HCT116 (cell line): ENCODE data around the gene THBS3. TPM values are rescaled to one million over a fixed set of nuclear protein-coding genes. Genes with fewer than 3 reads are reported as not detected.
"Not testable (repeated sequence)": the region's sequence is repeated elsewhere in the genome, so short reads cannot be mapped to it uniquely, and the experiment has no call there.

Source experiments
- ATAC-seq: fragments of 200-7000 bp; cut with Tn5 transposase; 2 replicates; pipeline ENCODE4 v1.9.1; 2020; ENCODE audit warnings: mild to moderate bottlenecking, moderate library complexity
- BruUV-seq: library from RNA; stranded (reverse); fragments of 400-500 nt; replicated peaks from 2 replicates; lab custom pipeline; 2021; lab: Mats Ljungman, UMichigan
- CTCF ChIA-PET: fragments of 300-600 bp; sonication (Branson Sonifier 250); formaldehyde crosslinking; loops from one replicate; lab custom pipeline; 2021; ENCODE audit warnings: antibody characterized with exemption; lab: Charles Lee
- POLR2A ChIA-PET: fragments of 300-600, 350-600 bp; sonication (Branson Sonifier 250); formaldehyde crosslinking; loops from one replicate; lab custom pipeline; 2021; ENCODE audit warnings: antibody characterized with exemption; lab: Charles Lee
- RAD21 ChIA-PET, 2 experiments: fragments of 300-600 bp; sonication (Branson Sonifier 250); formaldehyde crosslinking; loops; one replicate each; lab custom pipeline; 2023; ENCODE audit warnings: low total read pairs in 2 of 2; ENCODE audit not compliant: uncharacterized antibody in 2 of 2, unreplicated experiment in 2 of 2, low non-redundant PET in 1 of 2; lab: Charles Lee
- DNase-seq: peaks from one replicate; pipeline ENCODE4 v3.0.0-alpha.2; 2010; ENCODE audit warnings: low read depth, low spot score
- H2AFZ ChIP-seq: fragments of 200-600 bp; shearing (Covaris generic), sonication (generic); 2 replicates; pipeline ENCODE4 v1.6.1; 2017; ENCODE audit warnings: low read depth, mixed run types, mixed read lengths, antibody characterized with exemption, low read length; ENCODE audit not compliant: poor library complexity, severe bottlenecking
- H3K27ac ChIP-seq: 2 replicates; pipeline ENCODE4 v1.5.1; 2012; ENCODE audit warnings: low read depth, low read length
- H3K27me3 ChIP-seq: fragments of 200-600 bp; sonication (generic); 2 replicates; pipeline ENCODE4 v1.6.1; 2016; ENCODE audit warnings: mixed run types, low read length, mixed read lengths; ENCODE audit not compliant: insufficient read depth
- H3K36me3 ChIP-seq, 2 experiments: fragments of 200-500 bp in 1 of 2; fragments of 200-600 bp in 1 of 2; sonication (Bioruptor generic) in 1 of 2; sonication (generic) in 1 of 2; 2 replicates each; pipeline versions ENCODE4 v1.5.1 to v1.6.1; 2014 to 2016; ENCODE audit warnings: low read length in 2 of 2, inconsistent platforms in 1 of 2, mixed read lengths in 1 of 2, mixed run types in 1 of 2; ENCODE audit not compliant: insufficient read depth in 2 of 2, control insufficient read depth in 1 of 2
- H3K4me1 ChIP-seq, 2 experiments: fragments of 200-600 bp in 1 of 2; sonication (generic) in 1 of 2; 2 replicates each; pipeline versions ENCODE4 v1.5.1 to v1.6.1; 2012 to 2017; ENCODE audit warnings: low read length in 2 of 2, inconsistent platforms in 1 of 2, mild to moderate bottlenecking in 1 of 2, mixed read lengths in 1 of 2, mixed run types in 1 of 2, moderate library complexity in 1 of 2; ENCODE audit not compliant: insufficient read depth in 2 of 2, control insufficient read depth in 1 of 2
- H3K4me2 ChIP-seq: fragments of 200-600 bp; sonication (generic); 2 replicates; pipeline ENCODE4 v1.6.1; 2017; ENCODE audit warnings: mixed run types, low read length, mixed read lengths
- H3K4me3 ChIP-seq, 2 experiments: fragments of 200-600 bp in 1 of 2; sonication (generic) in 1 of 2; replicated peaks in 1 of 2; 2 replicates each; pipeline ENCODE4 v1.5.1; 2011 to 2016; ENCODE audit warnings: low read length in 2 of 2, control low read depth in 1 of 2, low read depth in 1 of 2, mild to moderate bottlenecking in 1 of 2, mixed read lengths in 1 of 2, mixed run types in 1 of 2
- H3K79me2 ChIP-seq: fragments of 200-600 bp; sonication (generic); 2 replicates; pipeline ENCODE4 v1.6.1; 2017; ENCODE audit warnings: mild to moderate bottlenecking, mixed run types, low read length, moderate library complexity, mixed read lengths; ENCODE audit not compliant: insufficient read depth
- H3K9ac ChIP-seq: fragments of 200-600 bp; sonication (generic); 2 replicates; pipeline ENCODE4 v1.6.1; 2016; ENCODE audit warnings: low read length, mixed read lengths
- H3K9me2 ChIP-seq: fragments of 200-600 bp; sonication (generic), shearing (Covaris generic); 2 replicates; pipeline ENCODE4 v1.6.1; 2017; ENCODE audit warnings: mixed run types, mild to moderate bottlenecking, moderate library complexity; ENCODE audit not compliant: insufficient read depth
- H3K9me3 ChIP-seq, 2 experiments: fragments of 200-500 bp in 1 of 2; fragments of 200-600 bp in 1 of 2; sonication (Bioruptor generic) in 1 of 2; sonication (generic) in 1 of 2; 2 replicates each; pipeline ENCODE4 v1.6.1; 2014 to 2017; ENCODE audit warnings: low read length in 2 of 2, mixed read lengths in 2 of 2, inconsistent platforms in 1 of 2, low read depth in 1 of 2, mild to moderate bottlenecking in 1 of 2, mixed run types in 1 of 2, moderate library complexity in 1 of 2; ENCODE audit not compliant: control insufficient read depth in 1 of 2, insufficient read depth in 1 of 2
- H4K20me1 ChIP-seq: fragments of 200-600 bp; sonication (generic), shearing (Covaris generic); 2 replicates; pipeline ENCODE4 v1.6.1; 2017; ENCODE audit warnings: mixed run types, mild to moderate bottlenecking, moderate library complexity; ENCODE audit not compliant: insufficient read depth
- intact Hi-C: fragments of 100-400 bp; cut with micrococcal nuclease; formaldehyde crosslinking; loops from 2 replicates; pipeline ENCODE4 v1.10.0; 2022
- microRNA counts: library from miRNA; unstranded; fragments of <30 nt; microRNA quantifications from one replicate; lab custom pipeline; 2015
- total RNA-seq: library from RNA; stranded (reverse); gene quantifications from one replicate; pipeline ENCODE4 v1.2.1, GENCODE V29; 2021; ENCODE audit not compliant: unreplicated experiment

THBS3 gene
- total RNA-seq, 1 experiment from 2014 or later: 15.9 TPM

- H4K20me1 ChIP-seq, H3K4me2 ChIP-seq, BruUV-seq, DNase-seq, H3K9me2 ChIP-seq, H3K4me1 ChIP-seq, H2AFZ ChIP-seq, H3K79me2 ChIP-seq, H3K27me3 ChIP-seq, H3K36me3 ChIP-seq, H3K27ac ChIP-seq, H3K9ac ChIP-seq, POLR2A ChIA-PET, RAD21 ChIA-PET, H3K9me3 ChIP-seq, ATAC-seq, intact Hi-C loops, H3K4me3 ChIP-seq: not testable (repeated sequence)
- CTCF ChIA-PET: interaction anchor here (1.6 kb wide), 1 partner anchor 11 kb away, joined by 4 read pairs; no protein-coding TSS in a partner anchor
Measured at GRCh38 chr1:155155996-155156643, 51.6 kb downstream of the THBS3 start.

MicroRNAs within 50 kb of the gene (microRNA counts, 767-probe panel; counts per million panel counts)
- microRNA hsa-miR-92b-3p (lab: Ali Mortazavi, UCI): not detected

Other genes starting within 250 kb of the THBS3 start
- gene PYGO2, start 246.1 kb downstream of the THBS3 start, total RNA-seq: 37.2 TPM
- 148 TPM for gene SHC1, start 237.2 kb downstream of the THBS3 start, total RNA-seq
- 229 TPM for gene CKS1B, start 233.2 kb downstream of the THBS3 start, total RNA-seq
- 58.4 TPM for gene FLAD1, start 224.6 kb downstream of the THBS3 start, total RNA-seq
- gene LENEP, start 214.3 kb downstream of the THBS3 start, total RNA-seq: 0.42 TPM
- gene ZBTB7B, start 205.1 kb downstream of the THBS3 start, total RNA-seq: 57.0 TPM
- gene DCST2, start 174.1 kb downstream of the THBS3 start, total RNA-seq: 2.0 TPM
- 0.32 TPM for gene DCST1, start 174.1 kb downstream of the THBS3 start, total RNA-seq
- 149 TPM for gene ADAM15, start 156.6 kb downstream of the THBS3 start, total RNA-seq
- 9.8 TPM for gene EFNA4, start 144.2 kb downstream of the THBS3 start, total RNA-seq
- 20.4 TPM for gene EFNA3, start 129.1 kb downstream of the THBS3 start, total RNA-seq
- gene EFNA1, start 80.0 kb downstream of the THBS3 start, total RNA-seq: 19.7 TPM
- 49.9 TPM for gene SLC50A1, start 72.0 kb downstream of the THBS3 start, total RNA-seq
- gene DPM3, start 67.4 kb downstream of the THBS3 start, total RNA-seq: 113 TPM
- gene KRTCAP2, start 34.6 kb downstream of the THBS3 start, total RNA-seq: 143 TPM
- 3.8 TPM for gene TRIM46, start 34.0 kb downstream of the THBS3 start, total RNA-seq
- 69.1 TPM for gene MTX1, start 798 bp upstream of the THBS3 start, total RNA-seq
- gene ENTREP3, start 47.6 kb upstream of the THBS3 start, total RNA-seq: 69.9 TPM
- 64.2 TPM for gene SCAMP3, start 54.5 kb upstream of the THBS3 start, total RNA-seq
- 72.6 TPM for gene CLK2, start 65.6 kb upstream of the THBS3 start, total RNA-seq
- gene HCN3, start 69.6 kb upstream of the THBS3 start, total RNA-seq: 8.5 TPM
- 0.17 TPM for gene PKLR, start 93.5 kb upstream of the THBS3 start, total RNA-seq
- 269 TPM for gene FDPS, start 101.0 kb upstream of the THBS3 start, total RNA-seq
- gene RUSC1, start 113.0 kb upstream of the THBS3 start, total RNA-seq: 69.2 TPM